Measurements from ENCODE around the gene RNF214. TPM values are rescaled to one million over a fixed set of nuclear protein-coding genes. Genes with fewer than 3 reads are reported as not detected.

Gene RNF214
- polyA plus RNA-seq, 1 donor from 2014 or later, result 7.6 TPM

GRCh38 chr11:117289795-117290194, 57.3 kb downstream of the RNF214 start:
- H2AFZ ChIP-seq (ENCODE audit: low read depth, low read length), result no peak overlapping the region
- H3K4me2 ChIP-seq (ENCODE audit: low read length), result no peak overlapping the region
- H3F3A ChIP-seq (ENCODE audit: insufficient read depth, low read length, poor library complexity, severe bottlenecking), result no peaks in the 10 kb centered on the region
- H3K9me3 ChIP-seq (ENCODE audit: low read length), result no peaks in the 10 kb centered on the region
- no peaks in the 10 kb centered on the region for H3K36me3 ChIP-seq (ENCODE audit: insufficient read depth, low read length)
- no peaks in the 10 kb centered on the region for H3K27me3 ChIP-seq (ENCODE audit: insufficient read depth, low read depth, low read length)
- TF ChIP-seq CTCF (IDR thresholded peaks at IDR 0.05; ENCODE audit: poor library complexity, severe bottlenecking) (no peak), EZH2 (IDR thresholded peaks at IDR 0.05; ENCODE audit: borderline replicate concordance, insufficient read depth, low read length, poor library complexity, severe bottlenecking) (no peak), TAF1 (IDR thresholded peaks at IDR 0.05; ENCODE audit: low read depth) (no peak), EP300 (conservative IDR thresholded peaks at IDR 0.05; ENCODE audit: poor library complexity, severe bottlenecking) (no peak), RAD21 (conservative IDR thresholded peaks at IDR 0.05) (no peak), REST (IDR thresholded peaks at IDR 0.05; ENCODE audit: borderline replicate concordance) (no peak), POLR2AphosphoS5 (IDR thresholded peaks at IDR 0.05) (no peak), MXI1 (conservative IDR thresholded peaks at IDR 0.05; ENCODE audit: poor library complexity, severe bottlenecking) (no peak), SMC3 (conservative IDR thresholded peaks at IDR 0.05; ENCODE audit: poor library complexity) (no peak)
- H3K9me2 ChIP-seq (ENCODE audit: insufficient read depth, low read length), result no peaks in the 10 kb centered on the region
- H4K20me1 ChIP-seq (ENCODE audit: insufficient read depth), result no peaks in the 10 kb centered on the region
- H3K79me2 ChIP-seq (replicated peaks; ENCODE audit: insufficient read depth, low read length), result no peaks in the 10 kb centered on the region
- no peak overlapping the region for H3K9ac ChIP-seq (ENCODE audit: low read length)
- H3K27ac ChIP-seq (ENCODE audit: low read length), result no peak overlapping the region
- no peak overlapping the region for H3K4me3 ChIP-seq (ENCODE audit: low read length)

GRCh38 chr11:117290809-117291396, 58.4 kb downstream of the RNF214 start, which contains the start of gene BACE1-AS:
Gene BACE1-AS (plus strand): TSS chr11:117291346.
- Histone ChIP-seq H3K27ac (ENCODE audit: low read length) (no peak within 1 kb of the TSS), H3K79me2 (replicated peaks; ENCODE audit: insufficient read depth, low read length) (no peaks in the 10 kb centered on the region), H3K9ac (ENCODE audit: low read length) (no peak within 1 kb of the TSS), H3F3A (ENCODE audit: insufficient read depth, low read length, poor library complexity, severe bottlenecking) (no peaks in the 10 kb centered on the region), H3K9me3 (ENCODE audit: low read length) (no peaks in the 10 kb centered on the region), H3K27me3 (ENCODE audit: insufficient read depth, low read depth, low read length) (no peaks in the 10 kb centered on the region), H2AFZ (ENCODE audit: low read depth, low read length) (no peak within 1 kb of the TSS), H3K36me3 (ENCODE audit: insufficient read depth, low read length) (no peaks in the 10 kb centered on the region), H4K20me1 (ENCODE audit: insufficient read depth) (no peaks in the 10 kb centered on the region), H3K4me3 (ENCODE audit: low read length) (no peak within 1 kb of the TSS), H3K4me2 (ENCODE audit: low read length) (no peak within 1 kb of the TSS), H3K9me2 (ENCODE audit: insufficient read depth, low read length) (no peaks in the 10 kb centered on the region)
- no peak for TF ChIP-seq RAD21 (conservative IDR thresholded peaks at IDR 0.05)
